ENCODE measurements around the gene LILRA6. TPM values are rescaled to one million over a fixed set of nuclear protein-coding genes. Genes with fewer than 3 reads are reported as not detected.

LILRA6 gene
- total and polyA plus RNA-seq, 10 of the 15 experiments (the other 5 are each of a cell fraction or from before 2014, with no cell fraction given): 0.04 to 1.7 (median 0.09) TPM; not detected in 2

DNA sequence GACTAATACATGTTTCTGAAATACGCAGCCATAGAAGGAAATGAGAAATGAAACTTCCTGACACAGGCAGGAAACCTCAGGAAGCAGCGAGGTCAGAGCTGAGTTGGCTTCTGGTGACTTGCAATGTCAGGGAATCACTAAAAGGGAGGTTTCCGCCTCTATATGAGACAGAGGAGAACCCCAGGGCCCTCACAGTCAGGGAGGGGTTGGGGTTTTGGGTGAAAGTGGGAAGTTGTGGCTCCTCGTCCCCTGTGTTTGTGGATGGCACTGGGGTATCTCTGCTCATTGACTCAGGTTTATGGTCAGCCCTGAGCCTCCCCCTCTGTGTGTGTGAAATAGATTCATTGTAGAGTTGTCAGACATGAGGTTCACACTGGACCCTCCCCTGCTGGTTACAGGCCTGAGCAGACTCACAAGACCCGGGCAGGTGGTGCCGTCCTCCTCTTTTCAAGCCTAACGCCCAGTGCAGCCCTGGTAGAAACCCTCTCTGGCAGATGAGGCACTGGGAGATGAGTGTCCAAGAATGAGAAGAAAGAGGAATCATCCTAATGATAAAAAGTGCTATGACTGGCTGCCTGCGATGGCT is 5.5 kb upstream of the LILRA6 start:
- POLR2A ChIA-PET: no interaction called here
- RAD21 ChIA-PET (ENCODE audit: unreplicated experiment): no interaction called here
- SMC1A ChIA-PET (ENCODE audit: uncharacterized antibody, unreplicated experiment): no interaction called here
- TF ChIP-seq CHD1 (IDR thresholded peaks at IDR 0.05; ENCODE audit: low read depth, low read length) (no peak), ZSCAN29 (IDR thresholded peaks at IDR 0.05) (no peak), ZBED1 (IDR thresholded peaks at IDR 0.05; ENCODE audit: borderline replicate concordance) (no peak), POLR2AphosphoS2 (IDR thresholded peaks at IDR 0.05; ENCODE audit: low read depth, low read length) (no peak), SPI1 (IDR thresholded peaks at IDR 0.05; ENCODE audit: borderline replicate concordance, insufficient read depth, low read depth, low read length) (peak; percentile 25; the same call in 1 of the 2 replicates), IKZF1 (conservative IDR thresholded peaks at IDR 0.05) (0 out of 2 replicates have a peak, but pooled peaks have one; percentile 38), EED (IDR thresholded peaks at IDR 0.05; ENCODE audit: low read depth) (peak; percentile 54; the same call in 1 of the 2 replicates), BCL11A (IDR thresholded peaks at IDR 0.05; ENCODE audit: low read depth, low read length) (no peak), MYB (IDR thresholded peaks at IDR 0.05; ENCODE audit: borderline replicate concordance, low read depth, low read length) (no peak), NBN (IDR thresholded peaks at IDR 0.05) (no peak), SREBF1 (IDR thresholded peaks at IDR 0.05; ENCODE audit: low read length) (no peak)
- TF ChIP-seq, protein P1, sequence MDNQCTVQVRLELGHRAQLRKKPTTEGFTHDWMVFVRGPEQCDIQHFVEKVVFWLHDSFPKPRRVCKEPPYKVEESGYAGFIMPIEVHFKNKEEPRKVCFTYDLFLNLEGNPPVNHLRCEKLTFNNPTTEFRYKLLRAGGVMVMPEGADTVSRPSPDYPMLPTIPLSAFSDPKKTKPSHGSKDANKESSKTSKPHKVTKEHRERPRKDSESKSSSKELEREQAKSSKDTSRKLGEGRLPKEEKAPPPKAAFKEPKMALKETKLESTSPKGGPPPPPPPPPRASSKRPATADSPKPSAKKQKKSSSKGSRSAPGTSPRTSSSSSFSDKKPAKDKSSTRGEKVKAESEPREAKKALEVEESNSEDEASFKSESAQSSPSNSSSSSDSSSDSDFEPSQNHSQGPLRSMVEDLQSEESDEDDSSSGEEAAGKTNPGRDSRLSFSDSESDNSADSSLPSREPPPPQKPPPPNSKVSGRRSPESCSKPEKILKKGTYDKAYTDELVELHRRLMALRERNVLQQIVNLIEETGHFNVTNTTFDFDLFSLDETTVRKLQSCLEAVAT (IDR thresholded peaks at IDR 0.05): no peak
- TF ChIP-seq, protein P2, sequence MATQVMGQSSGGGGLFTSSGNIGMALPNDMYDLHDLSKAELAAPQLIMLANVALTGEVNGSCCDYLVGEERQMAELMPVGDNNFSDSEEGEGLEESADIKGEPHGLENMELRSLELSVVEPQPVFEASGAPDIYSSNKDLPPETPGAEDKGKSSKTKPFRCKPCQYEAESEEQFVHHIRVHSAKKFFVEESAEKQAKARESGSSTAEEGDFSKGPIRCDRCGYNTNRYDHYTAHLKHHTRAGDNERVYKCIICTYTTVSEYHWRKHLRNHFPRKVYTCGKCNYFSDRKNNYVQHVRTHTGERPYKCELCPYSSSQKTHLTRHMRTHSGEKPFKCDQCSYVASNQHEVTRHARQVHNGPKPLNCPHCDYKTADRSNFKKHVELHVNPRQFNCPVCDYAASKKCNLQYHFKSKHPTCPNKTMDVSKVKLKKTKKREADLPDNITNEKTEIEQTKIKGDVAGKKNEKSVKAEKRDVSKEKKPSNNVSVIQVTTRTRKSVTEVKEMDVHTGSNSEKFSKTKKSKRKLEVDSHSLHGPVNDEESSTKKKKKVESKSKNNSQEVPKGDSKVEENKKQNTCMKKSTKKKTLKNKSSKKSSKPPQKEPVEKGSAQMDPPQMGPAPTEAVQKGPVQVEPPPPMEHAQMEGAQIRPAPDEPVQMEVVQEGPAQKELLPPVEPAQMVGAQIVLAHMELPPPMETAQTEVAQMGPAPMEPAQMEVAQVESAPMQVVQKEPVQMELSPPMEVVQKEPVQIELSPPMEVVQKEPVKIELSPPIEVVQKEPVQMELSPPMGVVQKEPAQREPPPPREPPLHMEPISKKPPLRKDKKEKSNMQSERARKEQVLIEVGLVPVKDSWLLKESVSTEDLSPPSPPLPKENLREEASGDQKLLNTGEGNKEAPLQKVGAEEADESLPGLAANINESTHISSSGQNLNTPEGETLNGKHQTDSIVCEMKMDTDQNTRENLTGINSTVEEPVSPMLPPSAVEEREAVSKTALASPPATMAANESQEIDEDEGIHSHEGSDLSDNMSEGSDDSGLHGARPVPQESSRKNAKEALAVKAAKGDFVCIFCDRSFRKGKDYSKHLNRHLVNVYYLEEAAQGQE (IDR thresholded peaks at IDR 0.05; ENCODE audit: low read depth, low read length): no peak
- TF ChIP-seq, protein P3, sequence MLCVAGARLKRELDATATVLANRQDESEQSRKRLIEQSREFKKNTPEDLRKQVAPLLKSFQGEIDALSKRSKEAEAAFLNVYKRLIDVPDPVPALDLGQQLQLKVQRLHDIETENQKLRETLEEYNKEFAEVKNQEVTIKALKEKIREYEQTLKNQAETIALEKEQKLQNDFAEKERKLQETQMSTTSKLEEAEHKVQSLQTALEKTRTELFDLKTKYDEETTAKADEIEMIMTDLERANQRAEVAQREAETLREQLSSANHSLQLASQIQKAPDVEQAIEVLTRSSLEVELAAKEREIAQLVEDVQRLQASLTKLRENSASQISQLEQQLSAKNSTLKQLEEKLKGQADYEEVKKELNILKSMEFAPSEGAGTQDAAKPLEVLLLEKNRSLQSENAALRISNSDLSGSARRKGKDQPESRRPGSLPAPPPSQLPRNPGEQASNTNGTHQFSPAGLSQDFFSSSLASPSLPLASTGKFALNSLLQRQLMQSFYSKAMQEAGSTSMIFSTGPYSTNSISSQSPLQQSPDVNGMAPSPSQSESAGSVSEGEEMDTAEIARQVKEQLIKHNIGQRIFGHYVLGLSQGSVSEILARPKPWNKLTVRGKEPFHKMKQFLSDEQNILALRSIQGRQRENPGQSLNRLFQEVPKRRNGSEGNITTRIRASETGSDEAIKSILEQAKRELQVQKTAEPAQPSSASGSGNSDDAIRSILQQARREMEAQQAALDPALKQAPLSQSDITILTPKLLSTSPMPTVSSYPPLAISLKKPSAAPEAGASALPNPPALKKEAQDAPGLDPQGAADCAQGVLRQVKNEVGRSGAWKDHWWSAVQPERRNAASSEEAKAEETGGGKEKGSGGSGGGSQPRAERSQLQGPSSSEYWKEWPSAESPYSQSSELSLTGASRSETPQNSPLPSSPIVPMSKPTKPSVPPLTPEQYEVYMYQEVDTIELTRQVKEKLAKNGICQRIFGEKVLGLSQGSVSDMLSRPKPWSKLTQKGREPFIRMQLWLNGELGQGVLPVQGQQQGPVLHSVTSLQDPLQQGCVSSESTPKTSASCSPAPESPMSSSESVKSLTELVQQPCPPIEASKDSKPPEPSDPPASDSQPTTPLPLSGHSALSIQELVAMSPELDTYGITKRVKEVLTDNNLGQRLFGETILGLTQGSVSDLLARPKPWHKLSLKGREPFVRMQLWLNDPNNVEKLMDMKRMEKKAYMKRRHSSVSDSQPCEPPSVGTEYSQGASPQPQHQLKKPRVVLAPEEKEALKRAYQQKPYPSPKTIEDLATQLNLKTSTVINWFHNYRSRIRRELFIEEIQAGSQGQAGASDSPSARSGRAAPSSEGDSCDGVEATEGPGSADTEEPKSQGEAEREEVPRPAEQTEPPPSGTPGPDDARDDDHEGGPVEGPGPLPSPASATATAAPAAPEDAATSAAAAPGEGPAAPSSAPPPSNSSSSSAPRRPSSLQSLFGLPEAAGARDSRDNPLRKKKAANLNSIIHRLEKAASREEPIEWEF (IDR thresholded peaks at IDR 0.05; ENCODE audit: insufficient replicate concordance, low read depth, low read length): no peak
- TF ChIP-seq, protein P4, sequence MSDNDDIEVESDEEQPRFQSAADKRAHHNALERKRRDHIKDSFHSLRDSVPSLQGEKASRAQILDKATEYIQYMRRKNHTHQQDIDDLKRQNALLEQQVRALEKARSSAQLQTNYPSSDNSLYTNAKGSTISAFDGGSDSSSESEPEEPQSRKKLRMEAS (IDR thresholded peaks at IDR 0.05; ENCODE audit: low read depth, low read length): no peak

More for the DNA sequence above, 5.5 kb upstream of the LILRA6 start:
- BruUV-seq (replicated peaks): no TSS peak
- Histone ChIP-seq H3K36me3 (ENCODE audit: control insufficient read depth in 2 of 2, insufficient read depth in 2 of 2, low read length in 1 of 2) (no peaks in the 10 kb centered on the region), H3K27ac (ENCODE audit: control insufficient read depth, insufficient read depth) (no peak overlapping the region), H3K4me2 (ENCODE audit: control insufficient read depth, insufficient read depth) (no peak overlapping the region), H3K4me3 (no peak overlapping the region), H4K20me1 (ENCODE audit: control insufficient read depth, insufficient read depth) (no peaks in the 10 kb centered on the region), H2AFZ (ENCODE audit: control insufficient read depth, low read depth, low read length) (no peak overlapping the region), H3K79me2 (ENCODE audit: control insufficient read depth, insufficient read depth, low read length) (no peaks in the 10 kb centered on the region), H3K27me3 (replicated peaks in 1 of 2; ENCODE audit: control insufficient read depth in 2 of 2, insufficient read depth in 2 of 2, low read length in 1 of 2) (peaks cover 0 to 2% of the 10 kb centered on the region in 2 experiments; a peak in 1 of 4 replicates), H3K4me1 (ENCODE audit: control insufficient read depth, insufficient read depth, low read length) (no peaks in the 10 kb centered on the region; the same call in 1 of the 2 replicates), H3K9ac (ENCODE audit: control insufficient read depth, insufficient read depth, low read length) (no peak overlapping the region), H3K9me3 (replicated peaks; ENCODE audit: control insufficient read depth, insufficient read depth, low read length) (no peaks in the 10 kb centered on the region)
- 38% methylated on average over 8 of the region's 8 CpGs for WGBS (ENCODE audit: insufficient coverage, insufficient replicate concordance, low lambda C conversion rate, missing lambda C conversion rate)
- CTCF ChIA-PET: no interaction called here
- DNase-seq (ENCODE audit: low read depth, low spot score) (no peak), ATAC-seq (peak; percentile 25), FAIRE-seq (no peak)
- intact Hi-C loops (cut with micrococcal nuclease; ENCODE audit: unreplicated experiment): no loop called here
- in situ Hi-C loops (cut with MboI): no loop called here
